Cardiac fibroblast (primary cell): ENCODE measurements around the gene HLA-DRB1.
"Not testable (repeated sequence)": the region's sequence is repeated elsewhere in the genome, so short reads cannot be mapped to it uniquely, and the experiment has no call there.

Source experiments
- DNase-seq, 2 donors: peaks; one replicate each; pipeline versions ENCODE4 v3.0.0 to v3.0.0-alpha.2; 2010; ENCODE audit warnings: low read depth in 2 of 2
- H3K4me3 ChIP-seq, 2 donors: replicated peaks in 1 of 2; 1 replicate in 1 of 2; 2 replicates in 1 of 2; pipeline ENCODE4 v1.5.1; 2011; ENCODE audit warnings: low read depth in 2 of 2, low read length in 2 of 2, mild to moderate bottlenecking in 2 of 2, moderate library complexity in 1 of 2
- TF ChIP-seq, protein P1 (sequence below): IDR thresholded peaks from one replicate; pipeline ENCODE4 v1.5.1; 2011; ENCODE audit warnings: low read depth, mild to moderate bottlenecking, low read length, inconsistent platforms

Gene HLA-DRB1

DNA sequence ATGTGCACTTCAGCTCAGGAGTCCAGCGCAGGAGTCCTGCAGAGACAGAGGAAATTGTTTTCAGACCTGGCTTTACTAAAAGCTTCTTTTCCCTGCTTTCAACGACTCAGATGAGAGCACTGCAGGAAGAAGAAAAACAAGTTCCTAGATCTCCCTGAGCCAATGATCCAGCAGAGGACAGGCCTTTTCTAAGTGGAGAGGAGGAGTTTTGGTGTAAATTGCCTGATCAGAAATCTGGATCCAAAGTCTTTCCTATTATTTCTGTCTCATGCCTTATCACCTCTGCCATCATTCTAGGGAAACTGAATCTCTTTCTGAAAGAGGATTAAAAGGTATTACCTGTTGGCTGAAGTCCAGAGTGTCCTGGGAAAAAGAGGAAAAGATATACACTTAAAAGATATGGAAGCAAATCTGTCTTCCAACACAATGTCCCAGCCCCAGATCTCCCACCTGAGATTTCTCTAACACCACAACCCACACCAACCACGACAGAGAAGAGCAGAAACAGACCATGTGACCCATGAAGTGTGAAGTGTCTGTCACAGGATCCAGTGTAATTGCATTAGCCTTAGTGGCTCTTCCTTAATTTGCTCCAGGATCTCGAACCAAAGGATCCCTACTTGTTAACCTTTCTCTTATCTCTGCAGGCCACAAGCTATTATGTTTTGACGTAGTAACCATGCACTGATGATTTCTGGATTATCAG is 36.5 kb downstream of the HLA-DRB1 start:
- TF ChIP-seq, protein P1, sequence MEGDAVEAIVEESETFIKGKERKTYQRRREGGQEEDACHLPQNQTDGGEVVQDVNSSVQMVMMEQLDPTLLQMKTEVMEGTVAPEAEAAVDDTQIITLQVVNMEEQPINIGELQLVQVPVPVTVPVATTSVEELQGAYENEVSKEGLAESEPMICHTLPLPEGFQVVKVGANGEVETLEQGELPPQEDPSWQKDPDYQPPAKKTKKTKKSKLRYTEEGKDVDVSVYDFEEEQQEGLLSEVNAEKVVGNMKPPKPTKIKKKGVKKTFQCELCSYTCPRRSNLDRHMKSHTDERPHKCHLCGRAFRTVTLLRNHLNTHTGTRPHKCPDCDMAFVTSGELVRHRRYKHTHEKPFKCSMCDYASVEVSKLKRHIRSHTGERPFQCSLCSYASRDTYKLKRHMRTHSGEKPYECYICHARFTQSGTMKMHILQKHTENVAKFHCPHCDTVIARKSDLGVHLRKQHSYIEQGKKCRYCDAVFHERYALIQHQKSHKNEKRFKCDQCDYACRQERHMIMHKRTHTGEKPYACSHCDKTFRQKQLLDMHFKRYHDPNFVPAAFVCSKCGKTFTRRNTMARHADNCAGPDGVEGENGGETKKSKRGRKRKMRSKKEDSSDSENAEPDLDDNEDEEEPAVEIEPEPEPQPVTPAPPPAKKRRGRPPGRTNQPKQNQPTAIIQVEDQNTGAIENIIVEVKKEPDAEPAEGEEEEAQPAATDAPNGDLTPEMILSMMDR = no peak
- no peak overlapping the region for H3K4me3 ChIP-seq
- DNase-seq = no peak

DNA sequence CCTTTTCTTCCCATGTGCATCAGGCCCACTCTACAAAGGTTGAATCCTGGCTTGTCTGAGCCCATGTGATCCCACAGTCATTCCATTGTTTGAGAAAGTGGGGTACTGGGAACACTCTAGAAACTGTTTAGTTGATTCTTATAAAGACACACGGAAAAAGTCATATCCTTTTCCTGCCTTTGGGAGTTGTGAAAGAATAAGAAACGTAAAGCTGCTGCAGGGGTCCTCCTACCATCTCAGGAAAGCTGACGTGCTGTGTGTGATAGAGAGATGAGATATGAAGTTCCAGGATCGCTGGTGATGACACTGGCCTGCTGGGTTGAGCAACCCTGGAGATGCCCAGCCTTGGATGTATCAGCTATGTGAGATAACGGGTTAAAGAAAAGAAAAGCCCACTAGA is 38.2 kb downstream of the HLA-DRB1 start:
- TF ChIP-seq, protein P1 = no peak
- no peak overlapping the region for H3K4me3 ChIP-seq

DNA sequence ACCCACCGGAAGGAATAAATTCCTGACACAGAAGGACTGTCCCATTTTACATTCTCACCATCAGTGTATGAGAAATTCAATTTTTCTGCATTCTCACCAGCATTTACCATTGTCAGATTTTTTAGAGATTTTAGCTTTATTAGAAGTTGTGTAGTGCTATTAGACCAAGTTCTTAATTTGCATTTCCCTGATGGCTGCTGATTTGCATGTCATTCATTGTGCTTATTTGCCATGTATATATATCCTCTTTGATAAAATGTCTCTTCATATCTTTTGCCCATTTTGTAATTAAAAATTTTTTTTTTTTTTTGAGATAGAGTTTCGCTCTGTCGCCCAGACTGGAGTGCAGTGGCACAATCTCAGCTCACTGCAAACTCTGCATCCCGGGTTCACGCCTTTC is 49.8 kb downstream of the HLA-DRB1 start:
- DNase-seq = no peak
- TF ChIP-seq, protein P1 = no peak
- no peak overlapping the region for H3K4me3 ChIP-seq

More for the DNA sequence above, 38.2 kb downstream of the HLA-DRB1 start:
- no peak for DNase-seq

DNA sequence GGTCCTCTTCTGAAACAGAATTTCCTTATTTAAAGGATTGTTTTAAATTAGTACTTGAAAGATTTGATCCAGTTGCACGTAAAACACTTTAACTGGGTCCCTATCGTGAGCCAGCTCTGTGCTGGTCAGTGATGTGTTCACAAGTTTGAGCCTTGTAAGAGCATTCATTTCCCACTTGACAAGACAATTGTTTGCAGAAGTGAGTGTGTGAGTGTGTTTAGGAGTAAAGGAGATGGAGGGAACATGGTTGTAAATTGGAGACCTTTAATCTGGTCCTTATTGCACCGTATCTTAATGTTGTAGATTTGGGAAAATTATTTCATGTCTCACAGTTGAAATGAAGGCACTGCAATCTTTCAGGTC is 59.2 kb downstream of the HLA-DRB1 start:
- not testable (repeated sequence) for DNase-seq, H3K4me3 ChIP-seq

DNA sequence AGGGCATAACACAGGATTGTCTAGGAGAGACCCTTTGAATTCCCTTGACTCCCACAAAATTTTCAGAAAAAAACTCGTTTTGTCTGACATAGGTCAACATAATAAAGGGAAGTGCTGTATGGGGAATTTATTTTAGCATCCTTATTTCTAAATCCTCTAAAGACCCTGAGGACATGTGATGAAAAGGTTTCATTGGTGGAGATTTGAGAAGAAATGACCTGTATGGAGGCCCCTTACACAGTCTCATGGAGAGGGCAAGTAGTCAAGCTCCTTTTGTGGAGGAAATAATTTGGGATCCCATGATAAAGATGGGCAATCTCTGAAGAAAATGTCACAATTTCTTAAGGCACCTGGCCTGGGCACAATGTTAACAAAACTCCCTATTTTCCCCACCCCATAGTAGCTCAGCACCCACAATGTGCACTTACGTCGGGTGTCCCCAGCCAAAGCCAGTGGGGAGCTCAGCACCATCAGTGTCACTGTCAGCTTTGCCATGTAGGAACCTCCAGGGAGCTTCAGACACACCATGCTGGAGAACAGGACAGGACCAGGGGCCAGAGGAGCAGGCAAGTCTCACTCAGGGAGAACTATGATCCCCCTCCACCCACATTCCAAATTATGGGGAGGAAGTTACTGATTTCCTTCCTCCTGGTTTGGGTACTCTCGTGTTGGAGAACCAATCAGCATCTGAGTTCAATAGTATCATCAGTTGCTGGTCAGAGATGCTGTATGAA is 59.8 kb downstream of the HLA-DRB1 start, which contains the start of gene HLA-DRB5:
HLA-DRB5 (minus strand) TSS at position 591 of the 734 bp plus-strand sequence; CDS start at position 528, 63 bp downstream.
- no peak for DNase-seq
- TF ChIP-seq, protein P1 = no peak
- H3K4me3 ChIP-seq = no peak within 1 kb of the TSS
